GM12865 (cell line): ENCODE results near the gene MYO7B.

Source experiments
- DNase-seq: peaks from one replicate; pipeline ENCODE4 v3.0.0; 2010; ENCODE audit warnings: low read depth
- H3K4me3 ChIP-seq: 2 replicates; pipeline ENCODE4 v1.5.1; 2011; ENCODE audit warnings: mild to moderate bottlenecking, low read depth, low read length, control low read depth
- TF ChIP-seq, protein P1 (sequence below): IDR thresholded peaks from 2 replicates; pipeline ENCODE4 v1.5.1; 2011; ENCODE audit warnings: low read length, control low read depth, low read depth, inconsistent platforms; ENCODE audit not compliant: insufficient read depth; ENCODE audit errors: missing control alignments

The MYO7B gene

DNA sequence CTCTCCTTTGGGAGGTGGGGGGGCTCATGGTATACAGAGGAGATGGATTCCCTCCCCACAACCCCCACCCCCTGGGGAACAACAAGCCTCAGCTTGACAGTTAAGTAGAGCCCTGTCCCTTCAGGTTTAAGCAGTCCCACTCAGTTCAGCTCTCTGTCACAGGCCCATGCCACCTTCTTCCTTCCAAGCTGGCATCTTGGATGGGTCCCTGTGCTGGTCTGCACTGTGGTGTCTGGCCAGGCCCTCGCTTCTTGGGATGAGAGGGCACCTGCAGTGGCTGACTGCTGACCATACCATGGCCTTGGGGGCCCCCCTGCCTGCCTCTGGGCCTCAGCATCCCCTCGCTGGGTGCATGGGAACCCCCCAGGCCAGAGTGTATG is 90.1 kb downstream of the MYO7B start:
- no peak for DNase-seq
- H3K4me3 ChIP-seq = no peak overlapping the region
- TF ChIP-seq, protein P1, sequence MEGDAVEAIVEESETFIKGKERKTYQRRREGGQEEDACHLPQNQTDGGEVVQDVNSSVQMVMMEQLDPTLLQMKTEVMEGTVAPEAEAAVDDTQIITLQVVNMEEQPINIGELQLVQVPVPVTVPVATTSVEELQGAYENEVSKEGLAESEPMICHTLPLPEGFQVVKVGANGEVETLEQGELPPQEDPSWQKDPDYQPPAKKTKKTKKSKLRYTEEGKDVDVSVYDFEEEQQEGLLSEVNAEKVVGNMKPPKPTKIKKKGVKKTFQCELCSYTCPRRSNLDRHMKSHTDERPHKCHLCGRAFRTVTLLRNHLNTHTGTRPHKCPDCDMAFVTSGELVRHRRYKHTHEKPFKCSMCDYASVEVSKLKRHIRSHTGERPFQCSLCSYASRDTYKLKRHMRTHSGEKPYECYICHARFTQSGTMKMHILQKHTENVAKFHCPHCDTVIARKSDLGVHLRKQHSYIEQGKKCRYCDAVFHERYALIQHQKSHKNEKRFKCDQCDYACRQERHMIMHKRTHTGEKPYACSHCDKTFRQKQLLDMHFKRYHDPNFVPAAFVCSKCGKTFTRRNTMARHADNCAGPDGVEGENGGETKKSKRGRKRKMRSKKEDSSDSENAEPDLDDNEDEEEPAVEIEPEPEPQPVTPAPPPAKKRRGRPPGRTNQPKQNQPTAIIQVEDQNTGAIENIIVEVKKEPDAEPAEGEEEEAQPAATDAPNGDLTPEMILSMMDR = no peak

DNA sequence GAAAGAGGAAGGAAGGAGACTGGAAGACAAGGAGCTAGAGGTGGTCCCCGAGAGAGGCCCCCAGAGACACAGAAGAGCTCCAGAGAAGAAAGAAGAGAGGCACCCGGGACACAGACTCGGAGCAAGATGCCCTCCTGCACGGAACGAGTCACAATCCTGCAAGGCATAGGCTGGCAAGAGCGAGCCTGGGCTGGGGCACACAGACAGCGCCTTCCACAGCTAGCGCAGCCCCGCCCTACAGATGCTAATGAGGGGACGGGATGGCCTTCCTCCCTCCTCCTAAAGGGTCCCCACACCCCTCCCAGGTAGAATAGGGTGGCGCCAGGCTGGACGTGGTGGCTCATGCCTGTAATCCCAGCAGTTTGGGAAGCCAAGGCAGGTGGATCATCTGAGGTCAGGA is 90.7 kb downstream of the MYO7B start:
- TF ChIP-seq, protein P1 = no peak
- DNase-seq = no peak
- no peak overlapping the region for H3K4me3 ChIP-seq

DNA sequence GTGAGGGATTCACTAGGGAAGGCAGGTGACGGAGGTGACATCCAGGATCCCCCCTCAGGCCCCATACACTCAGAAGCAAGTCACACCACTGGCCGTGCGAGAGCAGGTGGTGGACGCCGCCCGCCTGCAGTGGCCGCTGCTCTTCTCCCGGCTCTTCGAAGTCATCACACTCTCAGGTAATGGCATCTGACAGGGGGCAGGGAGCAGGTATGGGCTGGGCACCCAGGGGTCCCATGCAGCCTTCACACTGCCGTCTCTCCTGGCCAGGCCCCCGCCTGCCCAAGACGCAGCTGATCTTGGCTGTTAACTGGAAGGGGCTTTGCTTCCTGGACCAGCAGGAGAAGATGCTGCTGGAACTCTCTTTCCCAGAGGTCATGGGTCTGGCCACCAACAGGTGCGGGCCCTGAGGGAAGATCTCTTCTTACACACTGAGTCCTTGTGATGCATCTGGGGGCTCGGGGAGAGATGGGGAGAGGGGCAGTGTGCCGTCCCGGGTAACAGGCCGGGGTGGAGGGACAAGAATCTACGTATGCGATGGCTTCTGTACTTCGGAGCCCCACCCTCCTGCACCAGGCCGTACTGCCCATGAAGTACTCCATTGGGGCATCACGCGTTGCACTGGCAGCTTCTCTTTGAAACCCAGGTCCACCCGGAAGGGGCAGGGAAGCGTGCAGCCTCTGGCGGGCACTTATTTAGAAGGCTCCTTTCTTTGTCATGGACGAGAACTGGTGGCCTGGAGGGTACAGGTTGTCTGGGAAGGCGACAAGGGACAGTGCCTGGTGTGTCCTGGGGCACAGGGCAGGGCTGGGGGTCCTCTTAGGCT is 91.6 kb downstream of the MYO7B start:
- no peak overlapping the region for H3K4me3 ChIP-seq
- TF ChIP-seq, protein P1 = no peak
- DNase-seq = no peak

DNA sequence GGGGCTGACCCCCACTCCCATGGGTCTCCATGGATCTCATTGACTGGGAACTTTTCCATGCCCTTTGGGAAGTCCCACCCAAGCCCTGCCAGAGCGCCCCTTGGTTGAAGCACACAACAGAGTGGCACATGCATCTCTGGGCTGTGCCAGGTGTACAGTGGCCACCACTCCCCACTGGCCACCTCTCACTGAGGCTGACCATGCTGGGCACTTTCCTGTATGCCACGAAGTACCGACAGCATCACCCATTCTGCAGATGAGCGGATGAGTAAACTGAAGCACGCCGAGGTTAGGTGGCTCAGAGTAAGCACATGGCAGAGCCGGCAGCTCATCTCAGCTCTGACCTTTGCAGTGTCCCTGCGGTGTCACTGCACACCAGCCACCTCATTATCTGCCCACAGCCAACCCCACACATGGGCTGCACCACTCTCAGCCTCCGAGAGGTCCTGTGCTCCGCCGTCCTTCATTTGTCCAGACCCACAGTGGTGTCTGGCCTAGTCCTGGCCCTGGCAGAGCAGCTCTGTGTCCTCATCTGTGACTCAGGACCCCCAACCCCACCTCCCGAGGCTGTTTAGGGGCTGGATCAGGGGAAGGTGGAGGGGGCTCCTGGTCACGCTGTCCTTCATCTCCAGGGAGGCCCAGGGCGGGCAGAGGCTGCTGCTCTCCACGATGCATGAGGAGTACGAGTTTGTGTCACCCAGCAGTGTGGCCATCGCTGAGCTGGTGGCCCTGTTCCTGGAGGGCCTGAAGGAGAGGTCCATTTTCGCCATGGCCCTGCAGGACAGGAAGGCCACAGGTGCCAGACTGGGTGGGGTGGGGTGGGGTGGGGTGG is 92.5 kb downstream of the MYO7B start:
- no peak overlapping the region for H3K4me3 ChIP-seq
- TF ChIP-seq, protein P1 = no peak
- DNase-seq = no peak

DNA sequence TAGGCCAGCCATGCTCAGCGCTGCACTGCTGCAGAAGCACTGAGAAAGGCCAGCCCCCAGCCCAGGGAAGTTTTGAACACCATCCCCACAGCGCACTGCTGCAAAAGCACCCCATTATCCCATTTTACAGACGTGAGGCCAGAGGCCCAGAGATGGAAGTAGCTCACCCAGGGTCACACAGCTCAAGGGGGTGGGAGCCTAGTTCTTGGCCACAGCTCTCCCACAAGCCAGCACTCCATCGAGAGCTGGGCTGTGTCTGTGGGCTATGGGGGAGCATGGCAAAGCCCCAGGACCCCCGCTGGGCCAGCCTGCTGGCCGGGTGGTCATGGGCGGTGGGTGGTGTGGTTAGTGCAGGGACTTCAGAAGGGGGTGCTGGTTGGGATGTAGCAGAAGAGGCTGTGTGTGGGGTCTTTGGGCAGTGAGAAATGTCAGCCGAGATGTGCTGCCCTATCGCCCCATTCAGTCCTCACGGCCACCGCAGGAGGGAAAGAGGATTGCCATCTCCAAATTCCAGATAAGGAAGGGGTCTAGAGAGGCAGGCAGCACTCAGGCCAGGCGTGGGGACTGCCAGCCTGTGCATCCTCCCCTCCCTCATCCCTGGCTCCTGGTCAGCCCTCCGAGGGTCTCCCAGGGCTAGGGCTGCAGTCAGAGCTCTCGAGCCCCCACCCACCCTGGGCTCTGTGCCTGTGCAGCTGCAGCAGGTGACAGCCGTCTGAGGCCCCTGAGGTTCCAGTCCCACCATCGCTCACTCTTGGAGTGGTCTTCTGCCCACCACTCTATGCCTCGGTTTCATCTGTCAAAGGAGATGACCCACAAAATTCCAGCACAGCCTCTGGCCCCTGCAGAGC is 93.5 kb downstream of the MYO7B start:
- H3K4me3 ChIP-seq = no peak overlapping the region
- TF ChIP-seq, protein P1 = no peak
- no peak for DNase-seq

DNA sequence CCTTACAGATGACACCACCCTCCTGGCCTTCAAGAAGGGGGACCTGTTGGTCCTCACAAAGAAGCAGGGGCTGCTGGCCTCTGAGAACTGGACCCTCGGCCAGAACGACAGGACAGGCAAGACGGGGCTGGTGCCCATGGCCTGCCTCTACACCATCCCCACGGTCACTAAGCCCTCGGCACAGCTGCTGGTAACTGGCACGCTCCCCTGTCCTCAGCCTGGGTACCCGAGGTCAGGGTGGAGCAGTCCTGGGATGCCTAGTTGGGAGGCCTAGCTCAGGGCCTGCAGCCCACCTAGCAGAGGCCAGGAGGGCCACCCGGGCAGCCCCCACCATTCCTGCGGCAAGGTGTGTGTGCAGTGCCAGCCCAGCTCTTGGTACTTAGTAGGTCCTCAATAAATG is 94.2 kb downstream of the MYO7B start:
- TF ChIP-seq, protein P1 = no peak
- DNase-seq = no peak
- H3K4me3 ChIP-seq = no peak overlapping the region
